Spleen (tissue), 11 donors: Measurements from ENCODE around the gene KPNA3. TPM values are rescaled to one million over a fixed set of nuclear protein-coding genes. Genes with fewer than 3 reads are reported as not detected.

Experiments used
- DNase-seq: peaks from one replicate; pipeline ENCODE4 v3.0.0-alpha.2; 2020
- H3K27ac ChIP-seq, 8 donors: fragments of 200-600 bp; sonication (generic) in 7 of 8; 1 replicate in 4 of 8; 2 replicates in 4 of 8; pipeline versions ENCODE4 v1.5.0 to v1.8.0; 2016 to 2021; ENCODE audit warnings: inconsistent platforms in 4 of 8, mild to moderate bottlenecking in 4 of 8, moderate library complexity in 1 of 8
- H3K27me3 ChIP-seq, 7 donors: fragments of 200-600 bp; sonication (generic) in 6 of 7; replicated peaks in 1 of 7; 1 replicate in 4 of 7; 2 replicates in 3 of 7; pipeline versions ENCODE4 v1.5.0 to v1.8.0; 2016 to 2021; ENCODE audit warnings: inconsistent platforms in 3 of 7, mild to moderate bottlenecking in 1 of 7
- H3K36me3 ChIP-seq, 6 donors: fragments of 200-600 bp; sonication (generic) in 5 of 6; 1 replicate in 4 of 6; 2 replicates in 2 of 6; pipeline versions ENCODE4 v1.5.0 to v1.8.0; 2016 to 2021; ENCODE audit warnings: inconsistent platforms in 2 of 6
- H3K4me1 ChIP-seq, 6 donors: fragments of 200-600 bp; sonication (generic) in 5 of 6; 1 replicate in 3 of 6; 2 replicates in 3 of 6; pipeline versions ENCODE4 v1.5.0 to v1.8.0; 2016 to 2021; ENCODE audit warnings: inconsistent platforms in 3 of 6
- H3K4me3 ChIP-seq, 8 donors: fragments of 200-600 bp; sonication (generic) in 7 of 8; 1 replicate in 4 of 8; 2 replicates in 4 of 8; pipeline versions ENCODE4 v1.5.0 to v1.8.0; 2016 to 2021; ENCODE audit warnings: inconsistent platforms in 4 of 8, mild to moderate bottlenecking in 4 of 8, moderate library complexity in 2 of 8
- H3K9me3 ChIP-seq, 8 donors: fragments of 200-600 bp; sonication (generic) in 7 of 8; 1 replicate in 4 of 8; 2 replicates in 4 of 8; pipeline versions ENCODE4 v1.5.0 to v1.8.0; 2016 to 2021; ENCODE audit warnings: inconsistent platforms in 4 of 8
- POLR2A ChIP-seq, 3 donors: fragments of 450-650 bp; IDR thresholded peaks; one replicate each; pipeline ENCODE4 v1.5.1; 2017; ENCODE audit warnings: antibody characterized with exemption in 3 of 3, mild to moderate bottlenecking in 1 of 3
- POLR2AphosphoS5 ChIP-seq, 3 donors: sonication (generic); formaldehyde crosslinking; IDR thresholded peaks; one replicate each; pipeline ENCODE4 v1.5.1; 2017; ENCODE audit warnings: antibody characterized with exemption in 3 of 3
- WGBS, 5 donors: extraction: QIAGEN DNeasy Blood & Tissue Kit in 3 of 5; methylation state at CpG; one replicate each; pipeline versions ENCODE4 v1.1.5 to v1.1.7; 2013 to 2018; 5-methylcytosine and 5-hydroxymethylcytosine counted together
- intact Hi-C: fragments of 100-400 bp; cut with DNase I; formaldehyde crosslinking; loops from one replicate; pipeline ENCODE4 v1.15.0; 2023; ENCODE audit warnings: low total_unique reads
- polyA plus RNA-seq, 3 donors: library from polyadenylated mRNA; stranded (reverse); fragments of 200-250 nt; gene quantifications; one replicate each; pipeline ENCODE4 v1.2.1, GENCODE V29; 2013
- total RNA-seq, 7 donors: library from RNA; depleted of rRNA in 3 of 7; stranded (reverse); fragments of >200 nt in 3 of 7; fragmentation: NEBNext Ultra II Directional in 4 of 7; extraction: Animal tissue kit (Norgen Biotek cat#: 25700) in 4 of 7; gene quantifications; one replicate each; pipeline versions ENCODE4 v1.1.0 to v1.2.1, GENCODE V29; 2016 to 2021
- TF ChIP-seq, protein P1 (sequence below), 11 experiments: fragments of 200-600 bp in 7 of 11; fragments of 450-650 bp in 4 of 11; sonication (generic) in 4 of 11; IDR thresholded peaks in 8 of 11; conservative IDR thresholded peaks in 3 of 11; 1 replicate in 7 of 11; 2 replicates in 4 of 11; pipeline versions ENCODE4 v1.4.0 to v1.8.0; 2016 to 2021; ENCODE audit warnings: antibody characterized with exemption in 11 of 11, inconsistent platforms in 4 of 11, mild to moderate bottlenecking in 1 of 11
- donor health status: healthy with polysubstance abuse.
- donor health status: DM: no; HTN: no; CAD: no; lungs with moderate emphysema.
- donor health status: DM: no; HTN: no; CAD: no.
- donor health status: Bipolar disorder and iron deficiency.
- donor health status: healthy.
- donor health status: DM: no; HTN: no; CAD: no.
- donor health status: DM: yes; HTN: yes; CAD: no.

Gene KPNA3
- total and polyA plus RNA-seq, 10 donors = 9.6 to 26.3 (median 20.6) TPM

DNA sequence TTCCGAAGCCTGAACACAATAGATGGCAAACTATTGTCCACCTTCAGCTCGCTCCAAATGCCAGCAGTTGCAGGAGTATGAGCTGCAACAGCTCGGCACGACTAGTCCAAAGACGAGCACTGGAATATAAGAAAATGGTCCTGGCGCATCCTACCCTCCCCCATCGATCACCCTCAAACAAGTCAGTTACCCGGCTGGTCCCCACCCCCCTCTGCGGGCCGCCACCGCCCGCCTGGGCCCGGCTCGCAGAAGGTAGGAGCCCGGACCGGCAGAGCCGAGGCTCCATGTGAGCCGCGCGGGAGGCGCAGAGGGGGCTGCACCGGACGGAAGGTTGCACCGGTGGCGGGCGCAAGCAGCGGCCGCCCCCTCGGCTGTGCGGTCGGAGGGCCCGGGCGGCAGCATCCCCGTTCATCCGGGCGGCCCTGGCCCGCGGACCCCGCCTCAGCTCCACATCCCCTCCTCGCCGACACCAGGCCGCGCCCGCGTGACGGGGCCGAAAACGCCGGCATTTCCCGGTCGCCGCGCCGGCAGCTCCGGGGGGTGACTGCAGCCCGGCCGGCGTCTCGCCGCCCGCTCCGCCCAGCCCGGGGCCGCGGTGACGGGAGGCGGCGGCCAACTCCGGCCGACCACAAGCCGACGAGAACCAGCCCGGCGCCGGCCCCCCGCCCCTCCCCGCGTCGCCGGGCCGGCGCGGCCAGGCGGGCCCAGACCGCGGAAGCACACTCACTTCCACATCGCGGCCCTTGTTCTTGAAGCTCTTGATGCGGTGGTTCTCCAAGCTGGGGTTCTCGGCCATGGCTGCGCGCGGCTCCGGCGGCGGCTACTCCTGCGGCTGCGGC is 552 bp downstream of the KPNA3 start:
- no peaks in the 10 kb centered on the region for H3K36me3 ChIP-seq
- H3K4me1 ChIP-seq = peaks cover 12 to 55% (median 44%) of the 10 kb centered on the region in 6 donors
- intact Hi-C loops = no loop called here
- TF ChIP-seq POLR2AphosphoS5 (IDR thresholded peaks at IDR 0.05) (peak in 1 of 3 donors; percentile 11), POLR2A (IDR thresholded peaks at IDR 0.05) (no peak)
- H3K9me3 ChIP-seq = no peaks in the 10 kb centered on the region
- peak overlapping the region; percentile 64 to 96 (median 84) for H3K4me3 ChIP-seq
- H3K27me3 ChIP-seq = no peaks in the 10 kb centered on the region
- peak overlapping the region; percentile 90 to 99 (median 95) for H3K27ac ChIP-seq
- 0 to 1% (median 0%) methylated on average over 26 to 98 of the region's 98 CpGs for WGBS, 5 donors
- DNase-seq = peak; percentile 94

DNA sequence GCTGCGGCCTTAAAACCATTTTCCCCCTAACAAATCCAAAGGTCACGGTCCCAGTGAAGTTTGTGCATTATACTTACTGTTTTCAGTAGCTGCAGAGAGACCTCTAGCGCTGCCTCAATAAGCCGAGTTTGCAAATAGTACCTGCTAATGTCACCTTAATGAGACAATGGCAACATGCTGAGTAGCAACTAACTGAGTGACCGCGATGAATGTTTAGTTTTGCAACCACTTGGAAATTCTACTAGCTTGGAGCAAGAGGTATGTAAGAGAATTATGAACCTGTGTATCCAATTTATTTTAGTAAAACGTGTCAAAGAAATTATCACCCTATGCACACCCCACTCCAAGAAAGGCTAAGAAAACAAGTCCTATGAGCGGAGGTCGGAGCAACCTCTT is 1.2 kb downstream of the KPNA3 start:
- H3K4me1 ChIP-seq = peaks cover 12 to 61% (median 45%) of the 10 kb centered on the region in 6 donors
- 4 to 6% (median 6%) methylated on average over 9 of the region's 9 CpGs for WGBS, 5 donors
- intact Hi-C loops = no loop called here
- H3K9me3 ChIP-seq = no peaks in the 10 kb centered on the region
- no peak for DNase-seq
- TF ChIP-seq POLR2A (IDR thresholded peaks at IDR 0.05) (no peak), POLR2AphosphoS5 (IDR thresholded peaks at IDR 0.05) (no peak)
- TF ChIP-seq, protein P1, sequence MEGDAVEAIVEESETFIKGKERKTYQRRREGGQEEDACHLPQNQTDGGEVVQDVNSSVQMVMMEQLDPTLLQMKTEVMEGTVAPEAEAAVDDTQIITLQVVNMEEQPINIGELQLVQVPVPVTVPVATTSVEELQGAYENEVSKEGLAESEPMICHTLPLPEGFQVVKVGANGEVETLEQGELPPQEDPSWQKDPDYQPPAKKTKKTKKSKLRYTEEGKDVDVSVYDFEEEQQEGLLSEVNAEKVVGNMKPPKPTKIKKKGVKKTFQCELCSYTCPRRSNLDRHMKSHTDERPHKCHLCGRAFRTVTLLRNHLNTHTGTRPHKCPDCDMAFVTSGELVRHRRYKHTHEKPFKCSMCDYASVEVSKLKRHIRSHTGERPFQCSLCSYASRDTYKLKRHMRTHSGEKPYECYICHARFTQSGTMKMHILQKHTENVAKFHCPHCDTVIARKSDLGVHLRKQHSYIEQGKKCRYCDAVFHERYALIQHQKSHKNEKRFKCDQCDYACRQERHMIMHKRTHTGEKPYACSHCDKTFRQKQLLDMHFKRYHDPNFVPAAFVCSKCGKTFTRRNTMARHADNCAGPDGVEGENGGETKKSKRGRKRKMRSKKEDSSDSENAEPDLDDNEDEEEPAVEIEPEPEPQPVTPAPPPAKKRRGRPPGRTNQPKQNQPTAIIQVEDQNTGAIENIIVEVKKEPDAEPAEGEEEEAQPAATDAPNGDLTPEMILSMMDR (IDR thresholded peaks at IDR 0.05 in 8 of 11, conservative IDR thresholded peaks at IDR 0.05 in 3 of 11) = no peak
- peak overlapping the region; percentile 64 to 96 (median 84) for H3K4me3 ChIP-seq
- H3K27me3 ChIP-seq = no peaks in the 10 kb centered on the region
- H3K36me3 ChIP-seq = no peaks in the 10 kb centered on the region
- H3K27ac ChIP-seq = peak overlapping the region; percentile 90 to 99 (median 95)

DNA sequence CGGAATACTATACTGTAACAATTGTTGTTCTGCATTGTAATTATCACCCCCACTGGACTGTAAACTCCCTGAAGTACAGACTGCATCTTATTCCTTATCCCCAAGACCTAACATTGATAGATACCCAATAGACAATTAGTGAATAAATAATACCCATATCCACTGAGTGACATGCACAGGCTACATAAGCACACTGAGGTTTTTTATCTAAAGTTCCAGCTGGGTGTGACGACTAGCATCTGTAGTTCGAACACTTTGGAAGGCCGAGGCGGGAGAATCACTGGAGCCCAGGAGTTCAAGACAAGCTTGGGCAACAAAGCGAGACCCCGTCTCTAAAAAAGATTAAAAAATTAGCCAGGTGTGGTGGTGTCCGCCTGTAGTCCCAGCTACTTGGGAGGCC is 2.5 kb downstream of the KPNA3 start:
- DNase-seq = no peak
- TF ChIP-seq POLR2AphosphoS5 (IDR thresholded peaks at IDR 0.05) = no peak
- TF ChIP-seq POLR2A (IDR thresholded peaks at IDR 0.05) = no peak
- TF ChIP-seq, protein P1 (IDR thresholded peaks at IDR 0.05 in 8 of 11, conservative IDR thresholded peaks at IDR 0.05 in 3 of 11) = no peak
- WGBS, 5 donors = 94 to 98% (median 95%) methylated on average over 8 of the region's 8 CpGs

DNA sequence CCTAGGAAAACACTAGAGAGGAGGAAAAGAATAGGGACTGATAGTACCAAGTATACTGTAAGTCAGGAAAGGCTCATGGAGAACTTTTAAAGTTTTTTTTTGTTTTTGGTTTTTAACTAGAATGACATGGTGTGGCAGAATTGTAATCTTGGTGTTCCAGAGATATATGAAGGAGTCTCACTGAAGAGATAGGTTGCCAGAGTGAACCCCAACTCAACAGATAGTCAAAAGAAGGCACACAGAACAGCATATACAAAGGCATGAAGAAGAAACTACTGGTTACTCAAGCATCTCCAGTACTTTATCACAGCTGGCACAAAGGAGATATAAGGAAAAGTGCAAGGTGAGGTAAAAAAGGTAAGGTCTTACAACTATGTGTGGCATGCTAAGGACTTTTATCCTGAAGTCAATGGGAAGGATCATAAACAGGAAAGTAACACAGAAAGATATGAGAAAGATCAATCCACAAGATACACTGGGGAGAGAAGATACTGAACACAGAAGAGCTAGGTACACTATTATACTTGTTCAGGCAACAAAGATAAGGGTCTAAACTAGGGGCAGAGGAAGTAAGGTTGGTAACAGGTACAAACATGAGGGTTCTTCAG is 6.0 kb downstream of the KPNA3 start:
- DNase-seq = no peak
- no peaks in the 10 kb centered on the region for H3K27me3 ChIP-seq
- peaks cover 12 to 84% (median 40%) of the 10 kb centered on the region in 6 donors for H3K4me1 ChIP-seq
- H3K27ac ChIP-seq = no peak overlapping the region
- no peak for TF ChIP-seq POLR2AphosphoS5 (IDR thresholded peaks at IDR 0.05)
- TF ChIP-seq, protein P1 (IDR thresholded peaks at IDR 0.05 in 8 of 11, conservative IDR thresholded peaks at IDR 0.05 in 3 of 11) = no peak
- no peak for TF ChIP-seq POLR2A (IDR thresholded peaks at IDR 0.05)
- H3K4me3 ChIP-seq = no peak overlapping the region
- H3K9me3 ChIP-seq = no peaks in the 10 kb centered on the region
- intact Hi-C loops = no loop called here
- H3K36me3 ChIP-seq = no peaks in the 10 kb centered on the region

More for the DNA sequence above, 2.5 kb downstream of the KPNA3 start:
- no peaks in the 10 kb centered on the region for H3K27me3 ChIP-seq
- intact Hi-C loops = no loop called here
- H3K4me1 ChIP-seq = peaks cover 12 to 74% (median 47%) of the 10 kb centered on the region in 6 donors
- H3K27ac ChIP-seq = no peak overlapping the region
- H3K36me3 ChIP-seq = no peaks in the 10 kb centered on the region
- no peaks in the 10 kb centered on the region for H3K9me3 ChIP-seq
- no peak overlapping the region for H3K4me3 ChIP-seq
